Muscle of arm (tissue), 12 donors: Measurements from ENCODE around the gene HNRNPL. TPM values are rescaled to one million over a fixed set of nuclear protein-coding genes. Genes with fewer than 3 reads are reported as not detected.

Experiments used
- DNase-seq: peaks from one replicate; pipeline ENCODE4 v3.0.0-alpha.2; 2013
- polyA plus RNA-seq, 12 donors: library from polyadenylated mRNA; unstranded; fragments of 120-200 nt; gene quantifications; one replicate each; pipeline ENCODE4 v1.2.1, GENCODE V29; 2013; ENCODE audit not compliant: insufficient read length in 12 of 12

HNRNPL gene
- polyA plus RNA-seq, 12 donors: 251 to 16,091 (median 284) TPM

DNA sequence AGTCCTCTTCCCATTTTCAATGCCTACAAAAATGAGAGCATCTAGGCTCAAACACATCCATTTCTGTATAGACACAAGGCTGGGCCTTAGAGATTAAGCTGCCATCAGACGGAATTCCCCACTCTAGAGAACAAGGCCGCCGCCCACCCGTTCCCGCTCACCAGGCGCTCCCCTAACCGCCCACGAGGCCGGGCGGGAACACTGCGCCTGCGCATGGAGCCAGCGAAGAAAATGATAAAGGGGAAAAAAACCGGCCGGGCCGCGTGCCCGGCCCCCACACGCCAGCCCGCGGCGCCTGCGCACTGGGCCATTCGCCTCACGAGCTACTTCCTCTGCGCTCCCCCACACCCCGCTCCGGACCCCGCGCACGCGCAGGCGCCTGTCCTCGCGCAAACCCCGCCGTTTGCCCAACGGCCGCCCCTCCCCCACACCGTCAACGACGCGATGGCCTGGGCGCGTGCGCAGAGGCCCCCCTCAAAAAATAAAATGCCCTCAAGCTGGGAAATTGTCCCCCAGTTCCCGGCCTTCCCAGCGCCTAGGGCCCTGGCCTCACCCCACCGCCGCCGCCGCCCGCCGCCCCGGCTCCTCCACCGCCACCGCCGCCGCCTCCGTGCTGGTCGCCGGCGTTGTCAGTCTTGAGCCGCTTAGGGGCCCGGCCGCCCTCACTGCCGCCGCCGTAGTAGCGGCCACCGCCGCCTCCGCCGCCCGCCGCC, 483 bp downstream of the HNRNPL start:
- DNase-seq: peak; percentile 96

DNA sequence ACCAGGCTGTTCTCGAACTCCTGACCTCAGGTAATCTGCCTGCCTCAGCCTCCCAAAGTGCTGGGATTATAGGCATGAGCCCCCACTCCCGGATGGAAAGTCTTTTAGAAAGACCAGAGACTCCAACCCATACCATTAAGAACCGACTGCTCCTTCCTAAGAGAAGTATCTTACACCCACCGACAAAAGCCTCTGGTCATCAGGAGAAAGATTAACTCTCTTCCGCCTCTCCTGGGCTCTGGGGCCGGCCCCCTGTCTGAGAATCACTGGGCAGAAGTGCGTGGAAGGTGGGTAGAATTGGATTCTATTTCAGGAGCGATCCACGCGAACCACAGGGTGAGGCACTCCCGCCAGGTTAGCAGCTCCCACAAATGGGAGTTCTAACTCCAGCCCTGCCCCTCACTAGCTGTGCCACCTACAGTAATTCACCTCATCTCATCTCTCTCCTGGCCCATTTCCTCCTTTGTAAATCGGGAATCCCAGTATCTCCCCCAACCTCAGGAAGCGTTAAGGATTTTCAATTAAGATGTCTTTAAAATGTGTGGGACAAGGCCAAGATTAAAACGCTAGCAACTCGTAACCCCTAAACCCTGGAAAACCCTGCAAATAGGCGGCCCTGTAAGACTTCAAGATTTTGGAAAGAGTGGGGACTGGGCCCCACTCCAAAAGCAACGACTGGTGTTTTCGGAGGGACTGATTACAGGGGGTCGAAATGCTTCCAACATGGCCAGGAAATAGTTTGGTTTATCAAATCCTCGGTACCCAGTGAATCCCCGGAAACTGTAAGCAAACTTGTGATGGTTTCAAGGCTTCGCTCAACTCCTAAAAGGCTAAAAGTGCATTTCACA, 1.3 kb downstream of the HNRNPL start:
- DNase-seq: no peak

DNA sequence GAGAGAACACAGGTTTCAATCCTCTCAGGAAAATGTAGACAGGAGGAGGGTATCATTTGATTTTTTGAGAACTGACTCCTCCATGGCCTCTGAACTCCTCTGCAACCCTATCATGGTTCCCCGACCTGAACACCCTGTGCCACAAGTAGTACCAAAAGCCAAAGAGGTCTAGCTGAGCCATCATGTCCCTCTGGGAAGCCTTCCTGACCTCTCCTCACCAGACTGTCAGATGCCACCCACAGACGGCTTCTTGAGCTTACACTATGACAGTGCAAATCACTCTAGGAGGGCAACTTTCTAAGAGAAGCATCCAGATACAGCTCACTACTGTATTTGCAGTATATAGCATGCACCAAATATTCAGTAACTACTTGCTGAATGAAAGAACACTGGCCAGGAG, 3.7 kb downstream of the HNRNPL start:
- DNase-seq: no peak

DNA sequence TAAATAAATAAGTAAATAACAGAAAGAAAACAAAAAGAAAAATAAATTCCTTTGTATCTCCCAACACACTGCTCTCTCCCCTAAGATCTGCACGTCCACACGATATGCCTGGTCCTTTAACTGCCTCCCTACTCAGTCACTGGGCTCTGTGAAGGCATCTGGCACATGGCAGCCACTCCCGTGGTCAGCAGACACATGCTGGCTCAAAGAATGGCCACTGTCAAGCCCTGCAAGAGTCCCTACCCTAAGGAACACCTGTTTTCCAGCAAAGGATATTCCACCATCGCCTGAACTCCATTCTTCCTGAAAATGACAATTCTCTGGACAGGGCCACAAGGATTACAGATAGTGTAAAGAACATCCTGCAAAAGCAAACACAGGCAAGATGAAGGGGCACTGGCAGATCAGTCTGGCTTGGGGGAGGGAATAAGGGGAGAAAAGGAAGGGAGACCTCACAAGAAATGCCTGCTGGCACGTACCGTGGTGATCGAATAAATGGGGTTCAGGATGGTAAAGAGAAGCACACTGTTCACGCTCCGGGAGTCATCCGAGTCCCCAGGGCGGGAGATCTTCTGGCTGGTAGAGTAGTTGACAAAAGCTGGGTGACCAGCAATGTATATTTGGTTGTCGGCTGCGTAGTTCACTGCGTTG, 4.3 kb downstream of the HNRNPL start:
- no peak for DNase-seq

DNA sequence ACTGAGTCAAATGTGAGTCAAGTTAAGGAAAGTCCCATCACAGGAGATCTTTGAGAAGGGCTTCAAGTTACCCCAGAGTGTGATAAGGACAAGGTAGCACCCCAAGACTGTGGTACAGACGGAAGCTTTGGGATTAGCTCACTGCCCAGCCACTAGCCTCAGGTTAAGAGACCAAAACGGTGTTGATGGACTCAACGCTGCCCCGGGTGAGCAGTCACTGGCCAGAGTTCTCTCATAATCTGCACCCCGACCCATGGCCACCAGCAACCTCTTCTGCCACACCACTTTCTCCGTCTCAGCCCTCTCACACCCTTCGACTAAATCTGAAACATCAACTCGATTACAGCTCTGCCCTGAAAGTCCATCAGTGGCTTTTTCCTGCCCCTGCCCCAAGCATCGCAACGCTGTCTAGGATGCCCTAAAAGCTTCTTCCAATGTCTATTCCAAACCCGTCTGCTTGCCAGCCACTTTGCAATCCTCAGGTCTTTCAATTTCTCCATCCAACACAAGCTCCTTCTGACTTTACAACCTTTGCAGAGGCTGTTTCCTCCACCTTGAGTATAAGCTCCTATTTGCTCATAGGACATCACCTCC, 5.6 kb downstream of the HNRNPL start:
- DNase-seq: no peak

DNA sequence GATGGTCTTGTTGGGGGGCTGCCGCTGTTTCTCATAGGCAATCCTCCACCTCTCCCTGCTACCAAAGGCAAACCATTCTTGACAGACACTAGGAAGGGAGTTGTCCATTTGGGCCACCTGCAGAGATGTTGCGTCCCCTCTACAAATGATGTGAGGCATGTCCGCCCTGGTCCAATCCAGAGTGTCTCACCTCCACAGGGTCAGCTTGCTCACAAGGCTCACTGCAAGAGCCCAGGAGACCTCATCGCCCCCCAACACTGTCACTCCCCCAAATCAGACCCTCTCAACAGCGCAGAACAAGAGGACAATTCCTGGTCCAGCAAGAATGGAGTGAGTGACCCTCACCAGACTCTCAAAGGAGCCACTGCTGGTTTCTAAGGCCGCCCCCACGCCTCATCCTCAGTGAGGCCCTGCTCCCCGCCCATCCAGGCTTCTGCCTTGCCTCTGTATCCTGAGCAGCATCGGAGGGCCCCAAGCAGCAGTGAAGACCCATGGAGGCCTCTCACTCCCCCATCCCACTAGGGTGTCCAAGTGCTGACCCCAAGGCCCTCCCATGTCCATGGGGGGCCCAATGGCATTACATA, 6.5 kb downstream of the HNRNPL start:
- no peak for DNase-seq

DNA sequence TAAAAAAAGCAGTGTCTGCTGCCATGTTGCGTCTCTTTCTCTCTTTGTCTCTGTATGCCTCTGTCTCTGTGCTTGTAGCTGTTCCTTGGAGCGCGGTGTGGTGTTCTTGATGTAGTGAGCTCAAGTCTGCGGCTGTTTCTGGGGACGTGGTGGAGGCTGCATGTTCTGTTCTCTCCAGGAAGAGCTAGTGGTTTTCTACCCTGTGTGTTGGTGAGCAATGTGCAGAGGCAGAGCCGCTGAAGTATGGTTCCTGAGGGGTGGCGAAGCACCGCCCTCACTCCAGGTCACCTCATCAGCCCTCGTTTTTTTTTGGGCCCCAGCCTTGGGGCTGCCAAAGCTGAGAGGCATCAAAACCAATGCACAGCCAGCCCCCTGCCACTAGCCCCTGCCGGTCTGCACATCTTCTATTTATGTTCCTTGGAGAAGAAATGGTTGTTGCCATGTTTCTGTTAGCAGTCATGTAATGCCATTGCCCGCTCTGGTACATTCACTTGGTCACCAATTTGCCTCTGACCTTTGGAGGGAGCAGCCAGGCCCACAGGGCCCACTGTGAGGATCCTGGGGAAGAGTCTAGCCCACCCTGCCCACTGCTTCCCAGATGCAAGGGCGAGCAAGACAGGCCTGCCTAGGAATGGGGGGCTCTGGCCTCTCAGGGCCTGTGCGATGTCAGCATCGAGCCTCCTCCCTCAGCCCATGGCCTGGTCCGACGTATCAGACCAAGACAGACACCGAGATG, 7.2 kb downstream of the HNRNPL start:
- DNase-seq: no peak

DNA sequence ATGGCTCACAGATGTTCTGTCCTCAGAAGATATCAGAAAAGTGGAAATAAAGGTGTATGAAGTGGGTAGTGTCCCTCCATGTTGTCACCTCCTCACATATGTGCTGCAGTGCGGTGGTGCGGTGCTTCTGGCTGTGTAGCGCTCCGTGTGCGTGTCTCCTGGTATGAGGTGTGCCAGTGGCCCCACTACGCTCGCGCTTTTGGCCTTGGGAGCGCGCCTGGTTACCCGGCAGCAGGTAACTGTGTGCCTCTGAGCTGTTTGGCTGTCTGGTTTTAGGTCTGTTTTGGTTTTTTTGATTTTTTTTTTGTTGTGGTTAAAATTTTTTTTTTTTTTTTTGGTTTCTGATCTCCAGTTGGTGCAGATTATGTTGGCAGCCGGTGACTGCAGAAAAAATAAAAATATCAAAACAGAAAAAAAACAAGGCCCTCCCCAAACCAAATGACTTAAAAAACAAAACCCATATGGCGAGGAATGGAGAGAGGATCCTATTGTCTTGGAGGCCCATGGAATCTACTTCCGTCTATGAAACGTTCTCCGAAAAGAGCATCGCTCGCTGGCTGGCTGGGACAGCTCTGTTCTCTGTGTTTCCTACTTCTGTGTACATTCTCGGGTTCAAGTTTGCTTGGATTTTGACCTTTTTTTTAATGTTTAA, 7.9 kb downstream of the HNRNPL start:
- no peak for DNase-seq

DNA sequence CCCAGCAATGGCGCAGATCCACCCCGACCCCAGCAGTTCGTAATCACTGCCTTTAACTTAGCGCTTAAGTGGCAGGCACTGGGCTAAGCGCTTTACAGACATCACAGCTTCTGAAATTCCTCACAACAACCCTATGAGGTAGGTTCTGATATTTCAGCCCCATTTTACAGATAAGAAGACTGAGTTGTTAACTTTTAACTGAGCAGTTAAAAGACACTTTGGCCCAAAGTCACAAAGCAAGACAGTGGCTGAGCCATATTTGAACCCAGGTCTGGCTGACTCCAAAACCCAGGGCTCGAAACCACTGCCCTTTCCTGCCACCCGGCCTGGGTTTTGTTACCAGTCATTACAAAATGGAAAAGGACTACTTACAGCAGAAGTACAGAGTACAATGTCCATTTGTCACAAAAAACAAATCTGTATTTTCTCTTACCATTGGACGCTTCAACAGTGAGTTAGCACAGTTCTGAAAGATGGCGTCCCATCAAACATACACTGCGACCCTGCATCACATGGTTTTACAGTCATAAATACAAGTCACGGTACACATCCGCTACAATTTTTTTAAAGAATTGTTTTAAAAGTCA, 8.5 kb downstream of the HNRNPL start:
- no peak for DNase-seq

DNA sequence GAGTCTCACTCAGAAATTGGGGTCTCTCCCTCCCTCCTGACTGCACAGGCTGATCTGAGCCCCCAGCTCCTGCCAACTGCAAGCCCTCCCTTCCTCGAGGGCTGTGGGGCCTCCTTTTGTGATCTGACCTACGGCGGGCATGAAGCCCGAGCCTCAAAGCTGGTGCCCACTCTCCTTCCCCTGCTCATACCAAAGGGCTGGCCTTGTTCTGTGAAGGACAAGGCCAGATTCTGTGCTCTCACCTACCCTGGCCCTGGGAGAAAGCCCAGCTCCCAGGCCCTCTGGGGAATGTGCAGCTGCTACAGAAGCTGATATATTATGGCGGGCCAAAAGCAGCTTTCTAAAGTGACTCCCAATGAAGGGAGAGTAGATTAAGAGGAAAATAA, 9.2 kb downstream of the HNRNPL start:
- DNase-seq: no peak

DNA sequence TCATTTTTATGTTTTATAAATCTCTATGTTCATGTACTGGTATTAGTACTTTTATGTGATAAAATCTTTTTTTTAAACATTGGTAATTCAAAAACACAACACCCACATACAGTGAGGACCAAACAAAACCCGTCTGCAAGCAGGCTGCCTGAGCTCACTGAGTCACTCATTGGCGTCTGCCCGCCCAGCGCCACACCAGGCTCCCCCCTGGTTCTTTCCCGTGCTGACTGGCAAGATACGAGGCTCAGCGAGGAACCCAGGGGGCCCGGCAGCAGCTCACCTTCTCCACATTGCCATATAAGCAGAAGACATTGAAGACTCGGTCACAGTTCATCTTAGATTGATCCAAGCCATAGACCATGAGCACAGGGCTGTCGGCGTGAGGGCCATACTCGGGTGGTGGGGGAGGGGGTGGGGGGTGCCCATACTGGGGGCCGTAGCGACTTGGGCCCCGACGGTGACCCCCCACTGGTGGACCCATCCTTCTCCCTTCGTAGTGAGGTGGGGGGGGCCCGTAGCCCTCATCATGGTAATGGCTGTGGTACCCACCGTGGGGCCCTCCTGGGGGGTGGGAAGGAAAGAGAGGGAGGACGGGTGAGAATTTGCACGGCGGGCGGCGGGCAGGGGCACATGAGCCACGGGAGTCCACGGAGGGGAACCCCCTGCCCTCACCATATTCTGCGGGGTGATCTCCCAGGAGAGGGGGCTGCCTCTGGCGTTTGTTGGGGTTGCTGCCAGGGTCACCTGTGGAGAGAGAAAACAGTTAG, 9.8 kb downstream of the HNRNPL start:
- DNase-seq: no peak

DNA sequence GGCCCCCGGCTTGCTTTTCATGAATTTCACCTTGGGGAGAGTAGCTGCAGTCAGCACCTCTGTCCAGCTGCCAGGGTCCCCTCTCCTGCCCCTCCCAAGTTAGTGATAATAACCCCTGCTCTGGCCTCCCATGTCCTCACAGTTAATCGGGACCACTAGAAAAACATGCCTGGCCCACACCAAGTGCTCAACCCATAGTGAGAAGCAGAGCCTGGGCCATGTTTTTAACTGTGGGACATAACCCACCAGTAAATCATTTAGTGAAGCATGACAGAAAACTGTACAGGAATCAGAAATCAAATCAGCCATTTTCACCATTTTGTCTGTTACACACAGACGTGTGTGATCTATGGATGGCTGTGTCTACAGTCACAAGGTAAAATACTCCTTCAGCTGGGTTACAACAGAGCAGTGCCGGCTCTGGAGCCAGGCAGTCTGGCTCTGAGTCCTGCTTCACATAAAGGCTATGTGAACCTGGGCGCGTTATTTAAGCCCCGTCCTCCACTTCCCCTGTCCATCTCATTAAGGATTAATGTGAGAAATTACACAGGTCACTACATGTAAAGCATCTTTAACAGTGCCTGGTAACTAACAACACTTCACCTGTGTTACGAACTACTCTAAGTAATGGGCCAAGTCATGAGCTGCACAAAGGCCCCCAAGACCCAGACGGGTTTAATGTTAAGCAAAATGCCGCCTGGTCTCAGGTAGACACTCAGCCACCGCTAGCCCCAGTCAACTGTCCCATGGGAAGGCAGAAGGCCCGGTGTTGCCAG, 10.6 kb downstream of the HNRNPL start:
- no peak for DNase-seq

DNA sequence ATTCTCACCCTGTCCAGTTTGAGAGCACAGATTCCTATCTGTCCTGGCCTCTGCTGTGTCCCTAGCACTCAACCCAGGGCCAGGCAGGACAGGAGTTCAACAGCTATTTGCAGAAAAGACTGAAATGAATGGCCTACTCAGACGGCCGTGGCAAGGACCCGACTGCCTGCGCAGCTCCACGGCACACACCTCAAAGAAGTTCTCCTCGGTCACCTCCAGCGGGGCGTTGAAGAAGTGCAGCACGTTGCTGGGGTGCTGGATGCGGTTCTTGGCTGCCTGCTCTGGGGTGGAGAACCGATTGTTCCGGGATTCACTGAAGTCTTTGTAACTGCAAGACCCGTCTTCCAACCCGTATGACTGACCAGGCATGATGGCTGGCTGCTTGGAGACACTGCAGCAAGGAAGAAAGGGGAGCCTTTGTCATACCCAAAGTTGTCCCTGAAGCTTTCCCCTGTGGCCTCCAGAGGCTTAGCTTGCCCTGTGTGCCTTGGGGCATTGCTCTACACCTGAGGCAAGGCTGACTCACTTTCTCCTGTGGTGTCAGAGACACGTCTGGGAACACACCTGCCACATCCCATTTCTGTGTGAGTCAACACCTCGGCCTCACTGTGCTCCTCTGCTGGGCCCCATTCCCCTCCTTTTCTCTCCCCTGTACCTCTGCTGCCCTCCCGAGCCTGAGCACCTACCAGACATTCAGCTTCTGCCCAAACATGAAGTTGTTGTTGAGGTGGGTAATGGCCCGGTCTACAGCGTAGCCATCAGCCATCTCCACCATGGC, 11.4 kb downstream of the HNRNPL start:
- no peak for DNase-seq

DNA sequence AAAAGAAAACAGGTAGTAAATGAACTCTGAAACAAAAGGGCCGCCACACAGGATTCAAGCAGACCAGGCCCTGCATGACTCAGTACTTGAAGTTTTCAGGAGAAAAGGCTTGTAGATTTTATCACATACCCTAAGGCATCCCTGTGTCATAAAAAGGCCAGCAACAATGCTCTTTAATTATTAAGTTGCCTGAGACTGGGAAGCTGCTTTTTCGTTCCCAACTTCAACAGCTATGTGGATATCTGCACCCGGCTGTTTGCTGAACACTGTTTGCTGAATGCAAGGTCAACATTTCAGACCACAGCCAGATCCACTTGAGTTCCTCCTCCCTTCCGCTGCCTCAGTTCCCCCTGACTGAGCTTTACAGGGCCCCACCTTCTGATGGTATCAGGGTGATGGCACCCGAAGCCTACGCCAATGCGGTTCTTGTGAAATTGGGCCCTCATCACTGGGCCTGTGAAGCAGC, 12.1 kb downstream of the HNRNPL start:
- no peak for DNase-seq

DNA sequence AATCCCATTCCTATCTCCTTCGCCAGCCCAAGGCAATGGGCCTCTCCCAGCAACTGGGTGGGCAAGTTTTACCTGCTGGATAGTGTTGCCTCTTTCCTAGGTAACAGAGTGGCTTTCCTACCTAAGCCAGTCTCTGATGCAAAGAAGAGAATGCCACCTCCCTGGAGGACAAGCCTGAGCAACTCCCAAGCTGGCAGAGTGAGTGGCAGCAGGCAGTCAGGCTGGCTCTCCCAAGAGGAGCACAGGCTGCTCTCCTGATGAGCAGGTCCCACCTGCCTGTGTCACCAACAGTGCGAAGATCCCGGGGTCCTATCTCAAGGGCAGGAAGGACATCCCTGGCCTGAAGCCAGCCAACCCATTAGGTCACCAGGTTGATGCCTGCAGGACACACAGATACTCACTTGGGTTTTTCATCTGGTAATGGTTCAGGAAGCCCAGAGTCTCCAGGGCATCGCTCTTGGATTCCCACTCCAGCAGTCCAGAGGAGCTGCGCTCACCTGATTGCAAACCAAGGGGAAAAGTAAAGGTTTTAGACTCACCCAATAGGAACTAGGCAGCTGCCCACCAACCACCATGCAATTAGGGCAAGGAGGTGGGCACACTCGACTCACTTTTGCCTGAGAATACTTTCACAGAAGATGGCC, 12.7 kb downstream of the HNRNPL start:
- DNase-seq: no peak

DNA sequence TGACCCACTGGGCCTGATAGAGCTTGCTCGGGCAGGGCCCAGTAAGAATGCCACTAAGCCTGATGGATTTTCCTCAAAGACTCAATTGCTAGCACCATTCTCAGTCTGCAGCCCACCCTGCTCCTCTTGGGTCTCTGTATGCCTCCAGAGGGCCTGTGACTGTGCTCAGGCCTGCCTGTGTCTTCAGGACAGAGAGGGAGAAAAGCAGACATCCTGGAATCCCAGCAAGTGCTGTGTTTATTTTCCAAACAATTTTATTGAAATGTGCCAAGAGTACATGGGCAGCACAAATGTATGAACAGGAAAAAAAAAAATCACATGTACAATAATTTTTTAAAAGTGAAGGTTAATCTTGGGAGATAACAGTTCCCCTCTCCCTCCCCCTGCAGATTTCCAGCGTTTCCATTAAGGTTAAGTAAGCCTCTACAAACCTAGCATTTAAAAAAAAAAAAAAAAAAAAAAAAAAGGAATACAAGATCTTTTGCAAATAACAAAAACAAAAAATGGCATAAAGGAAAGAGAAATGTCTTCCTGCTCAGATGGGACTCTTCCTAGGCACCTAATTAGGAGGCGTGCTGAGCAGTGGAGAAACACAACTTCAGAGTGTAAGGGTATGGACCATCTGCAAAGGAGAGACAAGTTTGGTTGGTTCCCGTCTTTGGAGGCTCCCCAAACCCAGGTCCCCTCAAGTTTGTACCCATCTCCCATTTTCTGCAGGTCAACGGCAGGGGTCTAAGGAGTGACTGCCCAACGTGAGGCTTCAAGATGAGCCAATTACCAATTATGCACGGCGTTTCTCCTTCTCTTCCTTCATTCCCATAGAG, 13.4 kb downstream of the HNRNPL start:
- no peak for DNase-seq
